GM23338 (cell line): ENCODE results near the gene STK39. TPM values are rescaled to one million over a fixed set of nuclear protein-coding genes. Genes with fewer than 3 reads are reported as not detected.

Experiments
- ATAC-seq: fragments of 200-7000 bp; cut with Tn5 transposase; 3 replicates; pipeline ENCODE4 v1.9.1; 2020
- DNase-seq: peaks from one replicate; pipeline ENCODE4 v3.0.0-alpha.2; 2015; ENCODE audit warnings: low spot score
- H2AFZ ChIP-seq: fragments of 200-600 bp; sonication (generic); 2 replicates; pipeline ENCODE4 v1.8.0; 2016; ENCODE audit warnings: antibody characterized with exemption, mild to moderate bottlenecking, moderate library complexity
- H3F3A ChIP-seq: fragments of 200-600 bp; sonication (generic); replicated peaks from 2 replicates; pipeline ENCODE4 v1.8.0; 2017; ENCODE audit warnings: antibody characterized with exemption, mixed run types, low read depth
- H3K27ac ChIP-seq: fragments of 200-600 bp; sonication (generic); 2 replicates; pipeline ENCODE4 v1.6.1; 2016; ENCODE audit warnings: low read depth
- H3K27me3 ChIP-seq: fragments of 200-600 bp; sonication (generic); 2 replicates; pipeline ENCODE4 v1.8.0; 2016; ENCODE audit warnings: mild to moderate bottlenecking, mixed run types, moderate library complexity; ENCODE audit not compliant: insufficient read depth
- H3K36me3 ChIP-seq: fragments of 200-600 bp; sonication (generic); 2 replicates; pipeline ENCODE4 v1.8.0; 2016; ENCODE audit warnings: mild to moderate bottlenecking; ENCODE audit not compliant: insufficient read depth
- H3K4me1 ChIP-seq: fragments of 200-600 bp; sonication (generic); 2 replicates; pipeline ENCODE4 v1.8.0; 2016; ENCODE audit warnings: mild to moderate bottlenecking, moderate library complexity; ENCODE audit not compliant: insufficient read depth
- H3K4me2 ChIP-seq: fragments of 200-600 bp; sonication (generic); 2 replicates; pipeline ENCODE4 v1.7.1; 2017; ENCODE audit warnings: mixed run types
- H3K4me3 ChIP-seq: fragments of 200-600 bp; sonication (generic); 2 replicates; pipeline ENCODE4 v1.6.1; 2016; ENCODE audit warnings: mixed run types
- H3K79me2 ChIP-seq: fragments of 200-600 bp; sonication (generic); replicated peaks from 2 replicates; pipeline ENCODE4 v1.8.0; 2017; ENCODE audit warnings: mild to moderate bottlenecking; ENCODE audit not compliant: insufficient read depth
- H3K9me2 ChIP-seq: fragments of 200-600 bp; sonication (generic); 2 replicates; pipeline ENCODE4 v1.8.0; 2017; ENCODE audit not compliant: insufficient read depth
- H4K20me1 ChIP-seq: fragments of 200-600 bp; sonication (generic); replicated peaks from 2 replicates; pipeline ENCODE4 v1.8.0; 2017; ENCODE audit warnings: mild to moderate bottlenecking; ENCODE audit not compliant: insufficient read depth
- H3K27ac Mint-ChIP-seq: 2 replicates; pipeline ENCODE4 v1.8.0; 2020; ENCODE audit warnings: inconsistent platforms, mild to moderate bottlenecking, moderate library complexity, mixed read lengths
- H3K27me3 Mint-ChIP-seq: 3 replicates; pipeline ENCODE4 v1.8.0; 2022; ENCODE audit warnings: low read depth, mild to moderate bottlenecking, moderate library complexity, mixed read lengths, inconsistent platforms; ENCODE audit not compliant: insufficient read depth, poor library complexity
- H3K36me3 Mint-ChIP-seq: 3 replicates; pipeline ENCODE4 v1.8.0; 2021; ENCODE audit warnings: low read depth, mild to moderate bottlenecking, inconsistent platforms, moderate library complexity, mixed read lengths
- H3K4me1 Mint-ChIP-seq: 3 replicates; pipeline ENCODE4 v1.8.0; 2020; ENCODE audit warnings: mild to moderate bottlenecking, inconsistent platforms, mixed read lengths
- H3K4me3 Mint-ChIP-seq: 3 replicates; pipeline ENCODE4 v1.8.0; 2021; ENCODE audit warnings: moderate library complexity, mild to moderate bottlenecking, inconsistent platforms, mixed read lengths
- H3K9me3 Mint-ChIP-seq: 3 replicates; pipeline ENCODE4 v1.8.0; 2020; ENCODE audit warnings: moderate library complexity, mild to moderate bottlenecking, inconsistent platforms, mixed read lengths
- CTCF ChIP-seq, 2 experiments: fragments of 200-600 bp in 1 of 2; sonication (generic) in 1 of 2; conservative IDR thresholded peaks; 2 replicates each; pipeline versions ENCODE4 v1.5.1 to v1.6.1; 2016 to 2017; ENCODE audit warnings: antibody characterized with exemption in 2 of 2, low read depth in 2 of 2, mild to moderate bottlenecking in 2 of 2, moderate library complexity in 1 of 2
- ETS1 ChIP-seq: IDR thresholded peaks from 2 replicates; pipeline ENCODE4 v1.6.1; 2016; ENCODE audit warnings: antibody characterized with exemption
- EZH2 ChIP-seq: fragments of 200-600 bp; sonication (generic); IDR thresholded peaks from one replicate; pipeline ENCODE4 v1.8.0; 2017; ENCODE audit warnings: antibody characterized with exemption, mild to moderate bottlenecking, low read depth; ENCODE audit not compliant: unreplicated experiment
- EZH2phosphoT487 ChIP-seq: fragments of 200-600 bp; sonication (generic); IDR thresholded peaks from one replicate; pipeline ENCODE4 v1.8.1; 2018; ENCODE audit warnings: antibody characterized with exemption; ENCODE audit not compliant: unreplicated experiment
- NANOG ChIP-seq: IDR thresholded peaks from 2 replicates; pipeline ENCODE4 v1.6.1; 2016; ENCODE audit warnings: antibody characterized with exemption, borderline replicate concordance
- POLR2AphosphoS5 ChIP-seq: IDR thresholded peaks from 2 replicates; pipeline ENCODE4 v1.6.1; 2016; ENCODE audit warnings: antibody characterized with exemption, low read depth
- REST ChIP-seq: IDR thresholded peaks from one replicate; pipeline ENCODE4 v1.6.1; 2018; ENCODE audit warnings: antibody characterized with exemption; ENCODE audit not compliant: unreplicated experiment
- STAT1 ChIP-seq: IDR thresholded peaks from one replicate; pipeline ENCODE4 v1.6.1; 2016; ENCODE audit warnings: antibody characterized with exemption; ENCODE audit not compliant: unreplicated experiment
- ZNF331 ChIP-seq: fragments of 250-450 bp; sonication (Bioruptor Pico); IDR thresholded peaks from 2 replicates; pipeline ENCODE4 v1.5.0; 2020; ENCODE audit warnings: low read depth, mild to moderate bottlenecking, moderate library complexity
- ZNF462 ChIP-seq: fragments of 250-450 bp; sonication (Bioruptor Pico); IDR thresholded peaks from 2 replicates; pipeline ENCODE4 v1.5.0; 2020; ENCODE audit warnings: mild to moderate bottlenecking, moderate library complexity
- polyA plus RNA-seq: library from polyadenylated mRNA; unstranded; fragments of >200 nt; fragmentation: Nextera tagmentation; extraction: Ambion mirVana; gene quantifications from 2 replicates; pipeline ENCODE4 v1.2.1, GENCODE V29; 2016
- total RNA-seq: library from RNA; depleted of rRNA; stranded (reverse); fragments of >200 nt; shearing (Covaris generic); gene quantifications from 2 replicates; pipeline ENCODE4 v1.2.3, GENCODE V29; 2014

The STK39 gene
- total and polyA plus RNA-seq, 2 experiments from 2014 or later, result 9.5 to 16.9 TPM

GRCh38 chr2:168157070-168157469 is 90.3 kb downstream of the STK39 start:
- Mint-ChIP-seq H3K36me3 (no peaks in the 10 kb centered on the region), H3K27ac (no peak overlapping the region), H3K4me3 (no peak overlapping the region), H3K27me3 (peaks cover 2% of the 10 kb centered on the region), H3K9me3 (no peaks in the 10 kb centered on the region), H3K4me1 (peaks cover 7% of the 10 kb centered on the region)
- TF ChIP-seq EZH2phosphoT487 (no peak), NANOG (no peak)
- Histone ChIP-seq H2AFZ (no peak overlapping the region), H3K27me3 (no peaks in the 10 kb centered on the region), H3K36me3 (no peaks in the 10 kb centered on the region), H3K4me1 (peaks cover 4% of the 10 kb centered on the region; the same call in 1 of the 2 replicates), H3K27ac (no peak overlapping the region), H3K9me2 (no peaks in the 10 kb centered on the region), H4K20me1 (no peaks in the 10 kb centered on the region; the same call in 1 of the 2 replicates), H3K4me3 (no peak overlapping the region), H3K79me2 (no peaks in the 10 kb centered on the region), H3F3A (no peaks in the 10 kb centered on the region), H3K4me2 (no peak overlapping the region)
- no peak for DNase-seq
- no peak for ATAC-seq

- no peak overlapping the region for H3K4me3 Mint-ChIP-seq
- no peak for DNase-seq
- peaks cover 2% of the 10 kb centered on the region for H3K27me3 Mint-ChIP-seq
- H2AFZ ChIP-seq, result no peak overlapping the region
- no peaks in the 10 kb centered on the region for H3K9me2 ChIP-seq
- H3K27ac Mint-ChIP-seq, result no peak overlapping the region
- H3K4me1 Mint-ChIP-seq, result peaks cover 7% of the 10 kb centered on the region
- no peaks in the 10 kb centered on the region for H3K36me3 ChIP-seq
- ATAC-seq, result no peak
- no peaks in the 10 kb centered on the region for H3F3A ChIP-seq
- no peak overlapping the region for H3K4me2 ChIP-seq
- H3K4me1 ChIP-seq, result peaks cover 4% of the 10 kb centered on the region; the same call in 1 of the 2 replicates
- no peaks in the 10 kb centered on the region for H3K79me2 ChIP-seq
- no peaks in the 10 kb centered on the region for H3K36me3 Mint-ChIP-seq
- H3K4me3 ChIP-seq, result no peak overlapping the region
- H3K27me3 ChIP-seq, result no peaks in the 10 kb centered on the region
- no peak overlapping the region for H3K27ac ChIP-seq
- H4K20me1 ChIP-seq, result no peaks in the 10 kb centered on the region; the same call in 1 of the 2 replicates
- no peaks in the 10 kb centered on the region for H3K9me3 Mint-ChIP-seq
- TF ChIP-seq REST, result no peak
- TF ChIP-seq POLR2AphosphoS5, result no peak
- no peak for TF ChIP-seq EZH2
- no peak for TF ChIP-seq CTCF (conservative IDR thresholded peaks at IDR 0.05; ENCODE audit: low read depth in 2 of 2)
- TF ChIP-seq ZNF331 (CRISPR knock-in tag), result no peak
- TF ChIP-seq ZNF462 (CRISPR knock-in tag), result no peak
- no peak for TF ChIP-seq STAT1
- no peak for TF ChIP-seq ETS1
- TF ChIP-seq NANOG, result no peak
Measured at GRCh38 chr2:168156661-168157060, 90.7 kb downstream of the STK39 start.
